Measurements from ENCODE around the gene FHOD3. TPM values are rescaled to one million over a fixed set of nuclear protein-coding genes. Genes with fewer than 3 reads are reported as not detected.

The FHOD3 gene
- total and polyA plus RNA-seq, 2 of the 8 experiments (the other 6 are each of a cell fraction or from before 2014, with no cell fraction given): 9.7 to 10.5 TPM

DNA sequence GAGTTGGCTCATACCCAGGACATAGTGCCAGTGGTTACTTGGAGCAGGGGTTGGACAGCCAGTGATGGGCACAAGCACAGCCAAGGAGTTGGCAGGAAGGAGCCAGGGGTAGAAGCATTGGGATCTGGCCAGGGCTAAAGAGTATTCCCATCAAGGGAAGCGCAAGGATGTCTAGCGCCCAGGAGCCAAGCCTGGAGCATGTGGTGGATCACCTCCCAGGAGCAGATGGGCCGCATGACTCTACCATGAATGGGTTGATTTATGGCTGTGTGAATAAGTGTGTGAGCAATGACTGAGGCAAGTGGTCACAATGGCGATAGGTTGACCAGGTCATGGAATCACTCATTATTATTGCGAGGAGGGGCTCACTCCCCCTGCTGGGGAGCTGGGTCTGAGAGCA lies 111.1 kb downstream of the FHOD3 start:
- H3K9me3 ChIP-seq (ENCODE audit: insufficient read depth in 2 of 2, low read depth in 1 of 2, low read length in 1 of 2): no peaks in the 10 kb centered on the region
- no peaks in the 10 kb centered on the region for H3K36me3 ChIP-seq (ENCODE audit: control insufficient read depth in 2 of 4, insufficient read depth in 4 of 4, low read length in 3 of 4)
- H2BK5ac ChIP-seq (ENCODE audit: low read depth, low read length): no peak overlapping the region
- ChIA-PET POLR2A (ENCODE audit: partially characterized antibody) (no interaction called here), CTCF (ENCODE audit: partially characterized antibody) (interaction anchor here (0.6 to 14.7 kb wide), 8 partner anchors 8 to 313 kb away, joined by 3 to 163 read pairs (median 6); no protein-coding TSS in a partner anchor)
- no peak for FAIRE-seq
- no peak overlapping the region for H3K9ac ChIP-seq (replicated peaks in 1 of 4; ENCODE audit: extremely low read depth in 1 of 4, low read depth in 3 of 4, low read length in 3 of 4)
- H2BK12ac ChIP-seq (ENCODE audit: low read depth, low read length): no peak overlapping the region
- no peak for DNase-seq (ENCODE audit: low read depth in 1 of 2, low spot score in 2 of 2)
- H4K91ac ChIP-seq (replicated peaks; ENCODE audit: insufficient read length, low read length): no peak overlapping the region
- no peak overlapping the region for H3K23ac ChIP-seq (ENCODE audit: insufficient read length)
- peaks cover 3% of the 10 kb centered on the region; the same call in 1 of the 2 replicates for H3K79me1 ChIP-seq (ENCODE audit: low read depth, low read length)
- no peaks in the 10 kb centered on the region for H4K20me1 ChIP-seq (replicated peaks in 1 of 2; ENCODE audit: control insufficient read depth in 1 of 2, insufficient read depth in 2 of 2, low read length in 2 of 2)
- no peaks in the 10 kb centered on the region for H3K27me3 ChIP-seq (replicated peaks in 1 of 4; ENCODE audit: control insufficient read depth in 3 of 4, extremely low read depth in 1 of 4, insufficient read depth in 3 of 4, low read length in 3 of 4)
- H3K79me2 ChIP-seq (ENCODE audit: control insufficient read depth in 1 of 2, insufficient read depth in 2 of 2, low read length in 2 of 2): no peaks in the 10 kb centered on the region
- no peaks in the 10 kb centered on the region for H3K23me2 ChIP-seq (ENCODE audit: low read depth, low read length)
- 90% methylated on average over 5 of the region's 5 CpGs; no CpG with 5 or more reads in 1 of the 2 experiments for WGBS, 2 experiments (ENCODE audit: extremely low coverage in 1 of 2, insufficient coverage in 1 of 2, insufficient read length in 1 of 2, insufficient replicate concordance in 2 of 2, low coverage in 1 of 2, low lambda C conversion rate in 2 of 2, missing lambda C conversion rate in 1 of 2)
- no peak overlapping the region for H3K4me3 ChIP-seq (ENCODE audit: extremely low read depth in 1 of 4, insufficient read depth in 2 of 4, low read depth in 3 of 4, low read length in 4 of 4)
- peaks cover 0 to 2% (median under 1%) of the 10 kb centered on the region in 4 experiments; a peak in 1 of 7 replicates for H3K4me1 ChIP-seq (replicated peaks in 1 of 4; ENCODE audit: control insufficient read depth in 3 of 4, insufficient read depth in 4 of 4, low read length in 3 of 4)
- H2BK15ac ChIP-seq (ENCODE audit: low read length): 0 out of 2 replicates have a peak overlapping the region, but pooled peaks have one; percentile 14
- no peak overlapping the region for H4K8ac ChIP-seq (ENCODE audit: extremely low read depth, insufficient read depth, low read length)
- no peak overlapping the region for H2AK5ac ChIP-seq (ENCODE audit: low read depth, low read length)
- H2BK120ac ChIP-seq (replicated peaks; ENCODE audit: low read depth, low read length): no peak overlapping the region
- H3K14ac ChIP-seq (ENCODE audit: insufficient read length): no peak overlapping the region
- H3K27ac ChIP-seq (ENCODE audit: low read depth, low read length): no peak overlapping the region
- no peak overlapping the region for H4K5ac ChIP-seq (ENCODE audit: insufficient read length, low read depth, low read length)
- no peak overlapping the region for H3K4ac ChIP-seq (replicated peaks; ENCODE audit: insufficient read length, low read depth, low read length)
- H3K56ac ChIP-seq (replicated peaks; ENCODE audit: insufficient read length, low read depth, low read length): no peak overlapping the region
- H3K4me2 ChIP-seq (ENCODE audit: insufficient read depth in 1 of 2, low read depth in 2 of 2, low read length in 2 of 2): no peak overlapping the region
- no peak overlapping the region for H2BK20ac ChIP-seq (ENCODE audit: low read length)
- no peak overlapping the region for H3K18ac ChIP-seq (ENCODE audit: extremely low read depth, low read length)
- no peak overlapping the region for H2AFZ ChIP-seq (ENCODE audit: low read length)
- no peak for TF ChIP-seq SIX5 (IDR thresholded peaks at IDR 0.05; ENCODE audit: low read depth, low read length)
- no peak for TF ChIP-seq SIRT6 (IDR thresholded peaks at IDR 0.05; ENCODE audit: low read length)
- TF ChIP-seq CHD1 (IDR thresholded peaks at IDR 0.05; ENCODE audit: low read depth, low read length): no peak
- TF ChIP-seq CHD2 (IDR thresholded peaks at IDR 0.05; ENCODE audit: low read length): no peak
- TF ChIP-seq SRF (IDR thresholded peaks at IDR 0.05; ENCODE audit: low read depth, low read length): no peak
- TF ChIP-seq CBX5 (IDR thresholded peaks at IDR 0.05; ENCODE audit: low read depth, low read length): no peak
- TF ChIP-seq KDM1A (IDR thresholded peaks at IDR 0.05; ENCODE audit: borderline replicate concordance, low read length): no peak
- TF ChIP-seq FOSL1 (IDR thresholded peaks at IDR 0.05; ENCODE audit: insufficient read depth, low read depth, low read length): no peak
- TF ChIP-seq RAD21 (IDR thresholded peaks at IDR 0.05 in 1 of 2, conservative IDR thresholded peaks at IDR 0.05 in 1 of 2; ENCODE audit: low read depth in 2 of 2, low read length in 2 of 2): no peak
- TF ChIP-seq RBBP5 (IDR thresholded peaks at IDR 0.05; ENCODE audit: borderline replicate concordance, low read depth, low read length): no peak
- no peak for TF ChIP-seq SAP30 (IDR thresholded peaks at IDR 0.05; ENCODE audit: insufficient read depth, insufficient replicate concordance, low read length)
- TF ChIP-seq SP2 (IDR thresholded peaks at IDR 0.05; ENCODE audit: low read length): no peak
- TF ChIP-seq JUND (IDR thresholded peaks at IDR 0.05; ENCODE audit: low read length): no peak
- TF ChIP-seq PHF8 (conservative IDR thresholded peaks at IDR 0.05; ENCODE audit: low read depth, low read length): no peak
- no peak for TF ChIP-seq SUZ12 (IDR thresholded peaks at IDR 0.05; ENCODE audit: low read length)
